GM12891 (cell line): ENCODE results near the gene STK38L.

Source experiments
- POLR2A ChIP-seq: IDR thresholded peaks from 2 replicates; pipeline ENCODE4 v1.6.1; 2011; ENCODE audit warnings: low read depth, low read length, control low read depth
- POLR2AphosphoS5 ChIP-seq: IDR thresholded peaks from 2 replicates; pipeline ENCODE4 v1.6.1; 2011; ENCODE audit warnings: low read depth, low read length, control low read depth
- SPI1 ChIP-seq: IDR thresholded peaks from 2 replicates; pipeline ENCODE4 v1.6.1; 2011; ENCODE audit warnings: low read depth, low read length, control low read depth
- TAF1 ChIP-seq: IDR thresholded peaks from 2 replicates; pipeline ENCODE4 v1.6.1; 2011; ENCODE audit warnings: low read depth, low read length, control low read depth

DNA sequence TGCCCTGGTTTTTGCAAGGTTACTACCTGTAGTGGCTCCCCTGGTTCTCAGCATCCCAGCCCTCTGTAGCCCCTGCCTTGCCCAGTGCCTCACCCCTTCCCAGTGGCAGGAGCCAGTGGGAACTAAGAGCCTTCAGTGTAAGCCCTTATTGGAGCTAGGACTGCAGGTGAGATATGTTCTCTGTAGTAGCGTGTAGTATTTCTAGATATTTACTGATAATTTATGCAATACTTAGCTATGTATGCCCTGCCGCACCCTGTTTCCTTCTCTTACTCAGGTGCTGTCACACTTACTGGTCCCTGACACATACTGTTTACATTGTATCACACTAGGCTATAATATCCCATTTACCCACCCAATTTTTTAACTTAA lies 92.2 kb downstream of the STK38L start:
- TF ChIP-seq POLR2A (no peak), POLR2AphosphoS5 (no peak), TAF1 (no peak), SPI1 (no peak)
